ENCODE data around the gene SPINT2. TPM values are rescaled to one million over a fixed set of nuclear protein-coding genes. Genes with fewer than 3 reads are reported as not detected.
A peak's percentile ranks its signal among the peaks of the same experiment; 100 is the strongest.

Gene SPINT2
- total RNA-seq, 1 experiment from 2014 or later: 1,006 TPM

GRCh38 chr19:38315657-38316476 lies 51.5 kb downstream of the SPINT2 start, which contains the start of gene YIF1B:
YIF1B (minus strand) TSS chr19:38315947; CDS start chr19:38315917, 30 bp downstream.
- BruUV-seq (replicated peaks): no TSS peak
- Histone ChIP-seq H3K27me3 (ENCODE audit: control insufficient read depth, insufficient read depth, low read length) (no peaks in the 10 kb centered on the region), H3K4me1 (ENCODE audit: control insufficient read depth, insufficient read depth, low read length) (peaks cover 9% of the 10 kb centered on the region), H3K4me3 (ENCODE audit: low read depth in 2 of 2, low read length in 2 of 2) (peak within 1 kb of the TSS; percentile 63 to 97), H3K9me3 (ENCODE audit: control insufficient read depth, insufficient read depth, low read depth, low read length) (no peaks in the 10 kb centered on the region), H3K36me3 (ENCODE audit: control insufficient read depth, insufficient read depth, low read length) (no peaks in the 10 kb centered on the region), H3K27ac (ENCODE audit: low read length) (peak within 1 kb of the TSS; percentile 93)
- in situ Hi-C loops (cut with HindIII; ENCODE audit: low pct_unique_long_range_greater_than_20kb, low sequenced_read_pairs) (no loop called here), intact Hi-C loops (cut with micrococcal nuclease; ENCODE audit: unreplicated experiment) (no loop called here)
- DNase-seq (ENCODE audit: low read depth, low spot score) (peak; percentile 95), ATAC-seq (peak; percentile 95)
- ChIA-PET CTCF (no interaction called here), POLR2A (interaction anchor here (0.7 kb wide), 1 partner anchor 60 kb away, joined by 8 read pairs; no protein-coding TSS in a partner anchor)
- TF ChIP-seq TCF7L2 (IDR thresholded peaks at IDR 0.05; ENCODE audit: low read depth, low read length) (no peak), SIN3A (IDR thresholded peaks at IDR 0.05; ENCODE audit: borderline replicate concordance, insufficient read depth, low read depth, low read length) (no peak), REST (IDR thresholded peaks at IDR 0.05; ENCODE audit: insufficient read depth in 1 of 2, low read depth in 2 of 2, low read length in 1 of 2) (0 out of 4 replicates have a peak, but pooled peaks of 1 of the 2 experiments have one; percentile 49), POLR2AphosphoS5 (IDR thresholded peaks at IDR 0.05; ENCODE audit: low read depth, low read length) (peak; percentile 42), CTCF (IDR thresholded peaks at IDR 0.05) (no peak)

GRCh38 chr19:38316477-38317067 lies 52.2 kb downstream of the SPINT2 start:
- Histone ChIP-seq H3K4me1 (ENCODE audit: control insufficient read depth, insufficient read depth, low read length) (peaks cover 16% of the 10 kb centered on the region), H3K9me3 (ENCODE audit: control insufficient read depth, insufficient read depth, low read depth, low read length) (no peaks in the 10 kb centered on the region), H3K4me3 (ENCODE audit: low read depth in 2 of 2, low read length in 2 of 2) (peak overlapping the region; percentile 43 to 62), H3K27me3 (ENCODE audit: control insufficient read depth, insufficient read depth, low read length) (no peaks in the 10 kb centered on the region), H3K36me3 (ENCODE audit: control insufficient read depth, insufficient read depth, low read length) (no peaks in the 10 kb centered on the region), H3K27ac (ENCODE audit: low read length) (peak overlapping the region; percentile 83)
- ATAC-seq (peak; percentile 5; the same call in 1 of the 2 replicates), DNase-seq (ENCODE audit: low read depth, low spot score) (no peak)
- in situ Hi-C loops (cut with HindIII; ENCODE audit: low pct_unique_long_range_greater_than_20kb, low sequenced_read_pairs): no loop called here
- intact Hi-C loops (cut with micrococcal nuclease; ENCODE audit: unreplicated experiment): no loop called here
- TF ChIP-seq SIN3A (IDR thresholded peaks at IDR 0.05; ENCODE audit: borderline replicate concordance, insufficient read depth, low read depth, low read length) (no peak), TCF7L2 (IDR thresholded peaks at IDR 0.05; ENCODE audit: low read depth, low read length) (no peak), POLR2AphosphoS5 (IDR thresholded peaks at IDR 0.05; ENCODE audit: low read depth, low read length) (no peak), REST (IDR thresholded peaks at IDR 0.05; ENCODE audit: insufficient read depth in 1 of 2, low read depth in 2 of 2, low read length in 1 of 2) (no peak), CTCF (IDR thresholded peaks at IDR 0.05) (no peak)
- BruUV-seq (replicated peaks): no TSS peak
- POLR2A ChIA-PET: no interaction called here
- CTCF ChIA-PET: no interaction called here

Measured in Panc1 (cell line).